ENCODE data around the gene CHST4. TPM values are rescaled to one million over a fixed set of nuclear protein-coding genes. Genes with fewer than 3 reads are reported as not detected.
A peak's percentile ranks its signal among the peaks of the same experiment; 100 is the strongest.

CHST4 gene
- total and polyA plus RNA-seq, 9 of the 15 experiments (the other 6 are each of a cell fraction or from before 2014, with no cell fraction given): 0.07 TPM; not detected in 8

GRCh38 chr16:71484006-71484893 lies 42.0 kb upstream of the CHST4 start (continued):
- 0 out of 4 replicates have a peak, but pooled peaks of 1 of the 2 experiments have one; percentile 24 for TF ChIP-seq MLLT1 (IDR thresholded peaks at IDR 0.05)
- TF ChIP-seq MAZ (CRISPR knock-in tag; conservative IDR thresholded peaks at IDR 0.05 in 1 of 2, IDR thresholded peaks at IDR 0.05 in 1 of 2): peak; percentile 60 to 71
- no peak for TF ChIP-seq PHB2 (IDR thresholded peaks at IDR 0.05; ENCODE audit: low read depth)
- TF ChIP-seq, protein P1, sequence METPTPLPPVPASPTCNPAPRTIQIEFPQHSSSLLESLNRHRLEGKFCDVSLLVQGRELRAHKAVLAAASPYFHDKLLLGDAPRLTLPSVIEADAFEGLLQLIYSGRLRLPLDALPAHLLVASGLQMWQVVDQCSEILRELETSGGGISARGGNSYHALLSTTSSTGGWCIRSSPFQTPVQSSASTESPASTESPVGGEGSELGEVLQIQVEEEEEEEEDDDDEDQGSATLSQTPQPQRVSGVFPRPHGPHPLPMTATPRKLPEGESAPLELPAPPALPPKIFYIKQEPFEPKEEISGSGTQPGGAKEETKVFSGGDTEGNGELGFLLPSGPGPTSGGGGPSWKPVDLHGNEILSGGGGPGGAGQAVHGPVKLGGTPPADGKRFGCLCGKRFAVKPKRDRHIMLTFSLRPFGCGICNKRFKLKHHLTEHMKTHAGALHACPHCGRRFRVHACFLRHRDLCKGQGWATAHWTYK (CRISPR knock-in tag; IDR thresholded peaks at IDR 0.05): 0 out of 2 replicates have a peak, but pooled peaks have one; percentile 39
- no peak for TF ChIP-seq BRF2 (IDR thresholded peaks at IDR 0.05; ENCODE audit: borderline replicate concordance, insufficient read depth, insufficient read length)
- TF ChIP-seq, protein P2, sequence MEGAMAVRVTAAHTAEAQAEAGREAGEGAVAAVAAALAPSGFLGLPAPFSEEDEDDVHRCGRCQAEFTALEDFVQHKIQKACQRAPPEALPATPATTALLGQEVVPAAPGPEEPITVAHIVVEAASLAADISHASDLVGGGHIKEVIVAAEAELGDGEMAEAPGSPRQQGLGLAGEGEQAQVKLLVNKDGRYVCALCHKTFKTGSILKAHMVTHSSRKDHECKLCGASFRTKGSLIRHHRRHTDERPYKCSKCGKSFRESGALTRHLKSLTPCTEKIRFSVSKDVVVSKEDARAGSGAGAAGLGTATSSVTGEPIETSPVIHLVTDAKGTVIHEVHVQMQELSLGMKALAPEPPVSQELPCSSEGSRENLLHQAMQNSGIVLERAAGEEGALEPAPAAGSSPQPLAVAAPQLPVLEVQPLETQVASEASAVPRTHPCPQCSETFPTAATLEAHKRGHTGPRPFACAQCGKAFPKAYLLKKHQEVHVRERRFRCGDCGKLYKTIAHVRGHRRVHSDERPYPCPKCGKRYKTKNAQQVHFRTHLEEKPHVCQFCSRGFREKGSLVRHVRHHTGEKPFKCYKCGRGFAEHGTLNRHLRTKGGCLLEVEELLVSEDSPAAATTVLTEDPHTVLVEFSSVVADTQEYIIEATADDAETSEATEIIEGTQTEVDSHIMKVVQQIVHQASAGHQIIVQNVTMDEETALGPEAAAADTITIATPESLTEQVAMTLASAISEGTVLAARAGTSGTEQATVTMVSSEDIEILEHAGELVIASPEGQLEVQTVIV (CRISPR knock-in tag; IDR thresholded peaks at IDR 0.05; ENCODE audit: borderline replicate concordance): no peak
- no peak for TF ChIP-seq RBM34 (IDR thresholded peaks at IDR 0.05; ENCODE audit: borderline replicate concordance, insufficient read depth, low read length)
- TF ChIP-seq, protein P3, sequence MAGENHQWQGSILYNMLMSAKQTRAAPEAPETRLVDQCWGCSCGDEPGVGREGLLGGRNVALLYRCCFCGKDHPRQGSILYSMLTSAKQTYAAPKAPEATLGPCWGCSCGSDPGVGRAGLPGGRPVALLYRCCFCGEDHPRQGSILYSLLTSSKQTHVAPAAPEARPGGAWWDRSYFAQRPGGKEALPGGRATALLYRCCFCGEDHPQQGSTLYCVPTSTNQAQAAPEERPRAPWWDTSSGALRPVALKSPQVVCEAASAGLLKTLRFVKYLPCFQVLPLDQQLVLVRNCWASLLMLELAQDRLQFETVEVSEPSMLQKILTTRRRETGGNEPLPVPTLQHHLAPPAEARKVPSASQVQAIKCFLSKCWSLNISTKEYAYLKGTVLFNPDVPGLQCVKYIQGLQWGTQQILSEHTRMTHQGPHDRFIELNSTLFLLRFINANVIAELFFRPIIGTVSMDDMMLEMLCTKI (IDR thresholded peaks at IDR 0.05; ENCODE audit: partially characterized antibody): no peak
- no peak for TF ChIP-seq MAFF (IDR thresholded peaks at IDR 0.05; ENCODE audit: low read length)
- no peak for TF ChIP-seq KAT2B (IDR thresholded peaks at IDR 0.05; ENCODE audit: low read depth, low read length)
- no peak for TF ChIP-seq SOX6 (IDR thresholded peaks at IDR 0.05)
- TF ChIP-seq PTBP1 (IDR thresholded peaks at IDR 0.05; ENCODE audit: low read depth, low read length): no peak
- peak; percentile 37; the same call in 1 of the 2 replicates for TF ChIP-seq SP1 (CRISPR knock-in tag; IDR thresholded peaks at IDR 0.05)
- peak; percentile 37 for TF ChIP-seq FIP1L1 (IDR thresholded peaks at IDR 0.05; ENCODE audit: low read depth, low read length, poor library complexity, severe bottlenecking)
- TF ChIP-seq SRSF3 (IDR thresholded peaks at IDR 0.05; ENCODE audit: insufficient read depth, low read length): no peak
- TF ChIP-seq SREBF2 (CRISPR knock-in tag; IDR thresholded peaks at IDR 0.05): 0 out of 2 replicates have a peak, but pooled peaks have one; percentile 29
- TF ChIP-seq, protein P4, sequence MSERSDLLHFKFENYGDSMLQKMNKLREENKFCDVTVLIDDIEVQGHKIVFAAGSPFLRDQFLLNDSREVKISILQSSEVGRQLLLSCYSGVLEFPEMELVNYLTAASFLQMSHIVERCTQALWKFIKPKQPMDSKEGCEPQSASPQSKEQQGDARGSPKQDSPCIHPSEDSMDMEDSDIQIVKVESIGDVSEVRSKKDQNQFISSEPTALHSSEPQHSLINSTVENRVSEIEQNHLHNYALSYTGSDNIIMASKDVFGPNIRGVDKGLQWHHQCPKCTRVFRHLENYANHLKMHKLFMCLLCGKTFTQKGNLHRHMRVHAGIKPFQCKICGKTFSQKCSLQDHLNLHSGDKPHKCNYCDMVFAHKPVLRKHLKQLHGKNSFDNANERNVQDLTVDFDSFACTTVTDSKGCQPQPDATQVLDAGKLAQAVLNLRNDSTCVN (CRISPR knock-in tag; IDR thresholded peaks at IDR 0.05): no peak

All from K562 (cell line).